ENCODE measurements around the gene SSTR3.
A peak's percentile ranks its signal among the peaks of the same experiment; 100 is the strongest.
"Not testable (repeated sequence)": the region's sequence is repeated elsewhere in the genome, so short reads cannot be mapped to it uniquely, and the experiment has no call there.

The SSTR3 gene

GRCh38 chr22:37202716-37203115 lies 9.6 kb downstream of the SSTR3 start:
- DNase-seq (ENCODE audit: low read depth): no peak
- no peak overlapping the region for H3K4me3 ChIP-seq (replicated peaks; ENCODE audit: low read depth, low read length)
- no peak for TF ChIP-seq CTCF (IDR thresholded peaks at IDR 0.05; ENCODE audit: low read length, missing control alignments)

GRCh38 chr22:37202001-37202555 lies 10.2 kb downstream of the SSTR3 start:
- no peak for DNase-seq (ENCODE audit: low read depth)
- H3K4me3 ChIP-seq (replicated peaks; ENCODE audit: low read depth, low read length): no peak overlapping the region
- no peak for TF ChIP-seq CTCF (IDR thresholded peaks at IDR 0.05; ENCODE audit: low read length, missing control alignments)

GRCh38 chr22:37201443-37201820 lies 10.8 kb downstream of the SSTR3 start:
- not testable (repeated sequence) for H3K4me3 ChIP-seq (replicated peaks; ENCODE audit: low read depth, low read length); DNase-seq (ENCODE audit: low read depth)

GRCh38 chr22:37199760-37200108 lies 12.5 kb downstream of the SSTR3 start:
- no peak for TF ChIP-seq CTCF (IDR thresholded peaks at IDR 0.05; ENCODE audit: low read length, missing control alignments)
- DNase-seq (ENCODE audit: low read depth): no peak
- H3K4me3 ChIP-seq (replicated peaks; ENCODE audit: low read depth, low read length): peak overlapping the region; percentile 14

- TF ChIP-seq CTCF (IDR thresholded peaks at IDR 0.05; ENCODE audit: low read length, missing control alignments): peak; percentile 83
- H3K4me3 ChIP-seq (replicated peaks; ENCODE audit: low read depth, low read length): peak overlapping the region; percentile 68
- peak; percentile 98 for DNase-seq (ENCODE audit: low read depth)
These were observed 13.0 kb downstream of the SSTR3 start for GRCh38 chr22:37199103-37199759.

- H3K4me3 ChIP-seq (replicated peaks; ENCODE audit: low read depth, low read length): peak overlapping the region; percentile 68
- peak; percentile 57 for TF ChIP-seq CTCF (IDR thresholded peaks at IDR 0.05; ENCODE audit: low read length, missing control alignments)
- peak; percentile 74 for DNase-seq (ENCODE audit: low read depth)
These were observed 13.8 kb downstream of the SSTR3 start for GRCh38 chr22:37198258-37199102.

GRCh38 chr22:37197451-37198257 lies 14.6 kb downstream of the SSTR3 start:
- no peak overlapping the region for H3K4me3 ChIP-seq (replicated peaks; ENCODE audit: low read depth, low read length)
- TF ChIP-seq CTCF (IDR thresholded peaks at IDR 0.05; ENCODE audit: low read length, missing control alignments): no peak
- peak; percentile 77 for DNase-seq (ENCODE audit: low read depth)
